K562 (cell line): Measurements from ENCODE around the gene LRMDA. TPM values are rescaled to one million over a fixed set of nuclear protein-coding genes. Genes with fewer than 3 reads are reported as not detected.

ENCODE experiments used
- ATAC-seq: fragments of 200-7000 bp; cut with Tn5 transposase; 3 replicates; pipeline ENCODE4 v1.9.1; 2020; ENCODE audit warnings: moderate library complexity
- BruUV-seq: library from RNA; stranded (reverse); fragments of 400-500 nt; replicated peaks from 2 replicates; lab custom pipeline; 2021; lab: Mats Ljungman, UMichigan
- CTCF ChIA-PET: fragments of 300-600 bp; formaldehyde crosslinking; extraction: SDS; loops from one replicate; lab custom pipeline; 2021; ENCODE audit warnings: low intra/inter-chr PET ratio; lab: Yijun Ruan, JAX
- POLR2A ChIA-PET: fragments of 300-600, 350-650 bp; sonication (Branson Sonifier 250); formaldehyde crosslinking; extraction: SDS; loops from one replicate; lab custom pipeline; 2021; ENCODE audit warnings: antibody characterized with exemption, inconsistent platforms; lab: Yijun Ruan, JAX
- DNase-seq, 4 experiments: peaks; one replicate each; pipeline versions ENCODE4 v3.0.0 to v3.0.0-alpha.2; 2011 to 2018; ENCODE audit warnings: low spot score in 3 of 4, mixed read lengths in 3 of 4; ENCODE audit errors: extremely low read depth in 1 of 4
- FAIRE-seq: peaks from 2 replicates; lab custom pipeline; 2011; peaks lifted over from hg19 to GRCh38; lab: Jason Lieb, UNC
- H2AFZ ChIP-seq: 2 replicates; pipeline ENCODE4 v1.6.0; 2011; ENCODE audit warnings: low read depth, low read length, control low read depth, inconsistent platforms
- H3K27ac ChIP-seq: fragments of 200-600 bp; 3 replicates; pipeline ENCODE4 v1.8.0; 2011; ENCODE audit warnings: low read depth, mild to moderate bottlenecking, control low read depth, inconsistent platforms, low read length, moderate library complexity, mixed read lengths; ENCODE audit errors: extremely low read depth
- H3K27me3 ChIP-seq, 2 experiments: fragments of 300-600 bp in 1 of 2; 2 replicates in 1 of 2; 3 replicates in 1 of 2; pipeline versions ENCODE4 v1.6.0 to v1.8.0; 2011; ENCODE audit warnings: inconsistent platforms in 2 of 2, low read length in 2 of 2, mild to moderate bottlenecking in 1 of 2, mixed read lengths in 1 of 2, moderate library complexity in 1 of 2; ENCODE audit not compliant: control insufficient read depth in 2 of 2, insufficient read depth in 2 of 2
- H3K36me3 ChIP-seq: fragments of 300-600 bp; 3 replicates; pipeline ENCODE4 v1.8.0; 2011; ENCODE audit warnings: mild to moderate bottlenecking, low read length, inconsistent platforms; ENCODE audit not compliant: control insufficient read depth, insufficient read depth
- H3K4me1 ChIP-seq, 2 experiments: fragments of 200-600 bp in 1 of 2; replicated peaks in 1 of 2; 2 replicates in 1 of 2; 3 replicates in 1 of 2; pipeline versions ENCODE4 v1.5.1 to v1.8.0; 2011; ENCODE audit warnings: inconsistent platforms in 2 of 2, low read length in 2 of 2, mild to moderate bottlenecking in 1 of 2, mixed read lengths in 1 of 2, moderate library complexity in 1 of 2; ENCODE audit not compliant: control insufficient read depth in 2 of 2, insufficient read depth in 2 of 2
- H3K4me2 ChIP-seq: 2 replicates; pipeline ENCODE4 v1.6.1; 2011; ENCODE audit warnings: low read length, control low read depth, inconsistent platforms, mixed read lengths; ENCODE audit not compliant: insufficient read depth
- H3K4me3 ChIP-seq: fragments of 200-600 bp; sonication (generic), shearing (Covaris generic); 2 replicates; pipeline ENCODE4 v1.5.1; 2016; ENCODE audit warnings: control low read depth, inconsistent platforms
- H3K79me2 ChIP-seq: fragments of 200-600 bp; 3 replicates; pipeline ENCODE4 v1.8.0; 2011; ENCODE audit warnings: low read length, inconsistent platforms; ENCODE audit not compliant: control insufficient read depth, insufficient read depth
- H3K9ac ChIP-seq, 2 experiments: 2 replicates each; pipeline versions ENCODE4 v1.6.0 to v1.6.1; 2011; ENCODE audit warnings: low read depth in 2 of 2, low read length in 2 of 2, control low read depth in 1 of 2, inconsistent platforms in 1 of 2, mild to moderate bottlenecking in 1 of 2, mixed read lengths in 1 of 2; ENCODE audit not compliant: insufficient read depth in 1 of 2
- H3K9me1 ChIP-seq: one replicate; pipeline ENCODE4 v1.6.0; 2011; ENCODE audit warnings: inconsistent platforms, mild to moderate bottlenecking, low read length, moderate library complexity; ENCODE audit not compliant: control insufficient read depth, insufficient read depth
- H3K9me3 ChIP-seq: replicated peaks from 2 replicates; pipeline ENCODE4 v1.5.1; 2011; ENCODE audit warnings: low read depth, low read length, inconsistent platforms; ENCODE audit not compliant: control insufficient read depth, insufficient read depth
- H4K20me1 ChIP-seq: replicated peaks from 2 replicates; pipeline ENCODE4 v1.6.1; 2011; ENCODE audit warnings: low read length, inconsistent platforms, mixed read lengths; ENCODE audit not compliant: control insufficient read depth, insufficient read depth
- CREB1 ChIP-seq, 2 experiments: sonication (generic) in 1 of 2; formaldehyde crosslinking in 1 of 2; IDR thresholded peaks; 2 replicates each; pipeline versions ENCODE4 v1.6.1 to v1.8.0; 2012 to 2022; ENCODE audit warnings: inconsistent platforms in 1 of 2, mild to moderate bottlenecking in 1 of 2, missing genetic modification reagents in 1 of 2, moderate library complexity in 1 of 2
- FOSL1 ChIP-seq: fragments of 200-800 bp; sonication (Bioruptor generic); conservative IDR thresholded peaks from 2 replicates; pipeline ENCODE4 v1.6.1; 2016; ENCODE audit warnings: missing genetic modification characterization, missing compliant biosample characterization
- PBX2 ChIP-seq, 2 experiments: IDR thresholded peaks in 1 of 2; conservative IDR thresholded peaks in 1 of 2; 2 replicates each; pipeline ENCODE4 v1.6.1; 2016; ENCODE audit warnings: low read depth in 2 of 2, mild to moderate bottlenecking in 1 of 2, missing compliant biosample characterization in 1 of 2, missing genetic modification characterization in 1 of 2, moderate library complexity in 1 of 2
- TEAD4 ChIP-seq, 2 experiments: sonication (generic) in 1 of 2; formaldehyde crosslinking in 1 of 2; IDR thresholded peaks; 2 replicates each; pipeline versions ENCODE4 v1.6.1 to v1.8.0; 2012 to 2022; ENCODE audit warnings: borderline replicate concordance in 1 of 2, inconsistent platforms in 1 of 2, low read length in 1 of 2, mild to moderate bottlenecking in 1 of 2, missing genetic modification reagents in 1 of 2
- TFE3 ChIP-seq: fragments of 450-650 bp; formaldehyde crosslinking; IDR thresholded peaks from 2 replicates; pipeline ENCODE4 v1.4.0; 2020; ENCODE audit warnings: mild to moderate bottlenecking, mixed read lengths
- ZNF436 ChIP-seq: fragments of 250-450, 450-650 bp; sonication (Bioruptor Pico); formaldehyde crosslinking; IDR thresholded peaks from 2 replicates; pipeline ENCODE4 v1.7.0; 2020; ENCODE audit warnings: mild to moderate bottlenecking
- WGBS: fragments of 100-300 bp; shearing (Covaris generic); methylation state at CpG from one replicate; pipeline ENCODE4 v1.1.6; 2016; ENCODE audit warnings: low coverage, mixed read lengths; ENCODE audit not compliant: insufficient coverage; ENCODE audit errors: missing lambda C conversion rate; 5-methylcytosine and 5-hydroxymethylcytosine counted together
- in situ Hi-C: fragments of 300-500 bp; cut with MboI; formaldehyde crosslinking; loops from 4 replicates; pipeline ENCODE4 v1.15.0; 2018; ENCODE audit warnings: inconsistent platforms, mixed read lengths
- intact Hi-C: fragments of 100-400 bp; cut with micrococcal nuclease; formaldehyde crosslinking; loops from 2 replicates; pipeline ENCODE4 v1.14.2; 2022
- polyA plus RNA-seq, 8 experiments: library from polyadenylated mRNA; depleted of rRNA in 4 of 8; stranded (reverse) in 5 of 8; unstranded in 3 of 8; fragments of >200 nt; fragmentation: Nextera tagmentation in 2 of 8; fragmentation: Illumina TruSeq in 1 of 8; extraction: Ambion mirVana in 2 of 8; extraction: Trizol in 1 of 8; gene quantifications; 2 replicates each; pipeline versions ENCODE4 v1.2.1 to v1.2.3, GENCODE V29; 2011 to 2014; ENCODE audit warnings: inconsistent platforms in 1 of 8, missing spikeins in 1 of 8
- total RNA-seq, 7 experiments: library from RNA; depleted of rRNA in 6 of 7; stranded (reverse); fragments of >200 nt in 6 of 7; fragmentation: Illumina TruSeq in 2 of 7; extraction: Trizol in 2 of 7; gene quantifications; 2 replicates each; pipeline versions ENCODE4 v1.2.1 to v1.2.3, GENCODE V29; 2011 to 2021; ENCODE audit warnings: low replicate concordance in 1 of 7

The LRMDA gene
- total and polyA plus RNA-seq, 9 of the 15 experiments (the other 6 are each of a cell fraction or from before 2014, with no cell fraction given), result 0.25 TPM; not detected in 8

GRCh38 chr10:76375761-76376160, 944.3 kb downstream of the LRMDA start:
- FAIRE-seq (no peak), ATAC-seq (no peak), DNase-seq (no peak)
- Histone ChIP-seq H3K4me3 (no peak overlapping the region), H3K79me2 (no peaks in the 10 kb centered on the region), H3K4me1 (no peaks in the 10 kb centered on the region), H3K9me3 (no peaks in the 10 kb centered on the region), H3K27ac (no peak overlapping the region), H3K36me3 (no peaks in the 10 kb centered on the region), H3K9me1 (no peaks in the 10 kb centered on the region), H4K20me1 (no peaks in the 10 kb centered on the region), H2AFZ (no peak overlapping the region), H3K27me3 (no peaks in the 10 kb centered on the region), H3K4me2 (no peak overlapping the region), H3K9ac (no peak overlapping the region)
- no TSS peak for BruUV-seq
- in situ Hi-C loops (no loop called here), intact Hi-C loops (no loop called here)
- WGBS, result 0% methylated on average over 1 of the region's 1 CpG
- CTCF ChIA-PET, result no interaction called here
- POLR2A ChIA-PET, result no interaction called here
- TF ChIP-seq FOSL1 (tag) (no peak), CREB1 (IDR thresholded peaks at IDR 0.05) (no peak), CREB1 (CRISPR knock-in tag; IDR thresholded peaks at IDR 0.05) (no peak), ZNF436 (CRISPR knock-in tag) (no peak), TEAD4 (IDR thresholded peaks at IDR 0.05; ENCODE audit: low read length) (no peak), TEAD4 (CRISPR knock-in tag; IDR thresholded peaks at IDR 0.05; ENCODE audit: borderline replicate concordance) (no peak), TFE3 (CRISPR knock-in tag) (no peak), PBX2 (CRISPR knock-in tag; IDR thresholded peaks at IDR 0.05; ENCODE audit: low read depth) (no peak), PBX2 (tag; conservative IDR thresholded peaks at IDR 0.05; ENCODE audit: low read depth) (no peak)
